Left hindlimb (tissue), 1 donor: Measurements from ENCODE around the gene ZNRF3.
"Not testable (repeated sequence)": the region's sequence is repeated elsewhere in the genome, so short reads cannot be mapped to it uniquely, and the experiment has no call there.

ENCODE experiments used
- DNase-seq: peaks from one replicate; pipeline ENCODE4 v3.0.0-alpha.2; 2018

Gene ZNRF3

DNA sequence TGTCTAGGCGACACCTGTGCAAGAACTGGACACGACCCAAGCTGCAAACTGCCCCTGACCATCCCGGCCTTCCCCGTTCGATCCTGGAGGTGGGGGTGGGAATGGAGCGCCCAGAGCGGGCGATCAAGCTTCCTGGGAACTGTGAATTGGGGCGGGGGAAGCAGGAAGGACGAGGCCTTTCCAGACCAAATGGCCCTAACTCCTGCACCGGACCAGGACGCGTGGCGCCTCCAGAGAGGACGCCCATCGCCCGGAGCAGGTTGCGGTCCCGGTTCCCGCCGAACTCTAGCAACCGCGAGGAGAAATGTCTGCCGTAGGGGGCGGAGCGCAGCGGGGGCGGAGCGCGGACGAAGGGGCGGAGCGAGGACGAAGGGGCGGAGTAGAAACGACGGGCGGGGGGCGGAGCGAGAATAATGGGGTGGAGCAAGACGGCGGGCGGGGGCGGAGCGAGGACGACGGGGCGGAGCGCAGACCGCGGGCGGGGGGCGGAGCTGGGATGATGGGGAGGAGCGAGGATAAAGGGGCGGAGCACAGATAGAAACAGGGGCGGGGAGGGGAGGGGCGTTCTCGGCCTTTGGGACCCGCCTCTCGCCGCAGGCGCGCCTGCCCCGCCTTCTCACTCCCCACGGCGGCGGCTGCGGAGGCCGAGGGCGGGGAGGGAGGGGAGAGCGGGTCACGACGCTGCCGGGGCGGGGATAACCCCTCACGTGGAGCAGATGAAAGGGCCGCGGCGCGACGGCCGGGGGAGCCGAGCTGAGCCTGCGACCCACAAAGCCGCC is at the start of gene ZNRF3:
Gene ZNRF3 (plus strand): TSS at position 695 of the 779 bp plus-strand sequence. CDS start 195 bp downstream, outside the sequence.
- peak; percentile 95 for DNase-seq

DNA sequence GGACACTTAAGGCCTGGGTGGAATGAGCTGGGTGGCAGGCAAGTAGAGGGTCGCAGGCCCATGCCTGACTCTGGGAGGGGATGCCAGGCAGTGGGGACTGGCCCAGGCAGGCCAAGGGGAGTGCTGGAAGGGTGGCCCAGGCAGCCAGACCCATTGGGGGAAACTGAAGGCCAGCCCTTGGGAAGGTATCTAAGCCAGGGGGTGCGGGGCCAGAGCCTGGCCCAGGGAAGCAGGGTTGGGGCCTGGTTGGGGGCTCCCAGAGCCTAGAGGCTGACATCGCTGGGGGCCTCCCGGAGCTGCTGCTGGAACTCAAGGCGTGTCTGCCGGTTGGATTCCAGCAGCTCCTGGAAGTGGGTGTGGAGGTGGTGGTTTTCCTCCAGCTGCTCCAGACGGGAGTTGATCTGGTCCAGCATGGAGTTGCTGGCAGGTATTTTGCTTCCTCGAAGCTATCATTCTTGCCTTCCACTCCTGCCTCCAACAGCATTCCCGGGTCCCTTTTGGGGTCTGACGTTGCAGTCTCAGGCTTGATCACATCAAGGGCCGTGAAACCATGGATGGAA is 47.7 kb upstream of the ZNRF3 start:
- no peak for DNase-seq

DNA sequence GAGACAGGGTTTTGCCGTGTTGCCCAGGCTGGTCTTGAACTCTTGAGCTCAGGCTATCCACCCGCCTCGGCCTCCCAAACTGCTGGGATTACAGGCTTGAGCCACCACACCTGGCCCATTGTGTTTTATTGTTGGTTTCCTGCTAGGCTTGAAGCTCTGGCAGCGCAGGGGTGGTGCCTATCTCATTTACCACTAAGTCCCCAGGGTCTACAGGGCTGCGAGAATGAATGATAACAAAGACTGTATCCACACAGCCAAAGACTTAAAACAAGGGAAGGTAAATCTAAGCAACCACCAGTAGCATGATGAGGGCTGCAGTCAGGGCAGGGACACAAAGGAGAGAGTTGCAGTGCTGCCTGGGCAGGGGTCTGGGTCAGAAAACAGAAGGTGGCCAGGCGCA is 45.7 kb upstream of the ZNRF3 start:
- DNase-seq = no peak

DNA sequence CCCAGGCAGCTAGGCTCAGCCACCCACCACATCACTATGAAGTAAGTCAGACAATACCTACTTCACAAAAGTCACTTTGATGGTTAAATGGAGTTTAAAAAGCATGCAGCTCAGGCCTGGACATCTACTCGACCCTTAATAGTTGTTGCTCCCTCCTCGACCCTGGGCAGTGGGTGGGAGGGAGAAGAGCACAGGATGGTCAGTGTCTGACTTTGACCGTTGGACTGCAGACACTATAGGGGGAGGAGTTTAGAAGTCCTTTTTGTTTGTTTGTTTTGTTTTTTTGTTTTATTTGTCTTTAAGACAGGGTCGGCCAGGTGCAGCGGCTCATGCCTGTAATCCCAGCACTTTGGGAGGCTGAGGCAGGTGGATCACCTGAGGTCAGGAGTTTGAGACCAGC is 44.4 kb upstream of the ZNRF3 start:
- DNase-seq = no peak

- DNase-seq = no peak
Measured at GRCh38 chr22:28841111-28841510, 42.3 kb upstream of the ZNRF3 start.

GRCh38 chr22:28843633-28844032 is 39.7 kb upstream of the ZNRF3 start:
- DNase-seq = no peak

GRCh38 chr22:28844277-28844676 is 39.1 kb upstream of the ZNRF3 start:
- not testable (repeated sequence) for DNase-seq

- DNase-seq = no peak
Measured at GRCh38 chr22:28846994-28847393, 36.4 kb upstream of the ZNRF3 start.

DNA sequence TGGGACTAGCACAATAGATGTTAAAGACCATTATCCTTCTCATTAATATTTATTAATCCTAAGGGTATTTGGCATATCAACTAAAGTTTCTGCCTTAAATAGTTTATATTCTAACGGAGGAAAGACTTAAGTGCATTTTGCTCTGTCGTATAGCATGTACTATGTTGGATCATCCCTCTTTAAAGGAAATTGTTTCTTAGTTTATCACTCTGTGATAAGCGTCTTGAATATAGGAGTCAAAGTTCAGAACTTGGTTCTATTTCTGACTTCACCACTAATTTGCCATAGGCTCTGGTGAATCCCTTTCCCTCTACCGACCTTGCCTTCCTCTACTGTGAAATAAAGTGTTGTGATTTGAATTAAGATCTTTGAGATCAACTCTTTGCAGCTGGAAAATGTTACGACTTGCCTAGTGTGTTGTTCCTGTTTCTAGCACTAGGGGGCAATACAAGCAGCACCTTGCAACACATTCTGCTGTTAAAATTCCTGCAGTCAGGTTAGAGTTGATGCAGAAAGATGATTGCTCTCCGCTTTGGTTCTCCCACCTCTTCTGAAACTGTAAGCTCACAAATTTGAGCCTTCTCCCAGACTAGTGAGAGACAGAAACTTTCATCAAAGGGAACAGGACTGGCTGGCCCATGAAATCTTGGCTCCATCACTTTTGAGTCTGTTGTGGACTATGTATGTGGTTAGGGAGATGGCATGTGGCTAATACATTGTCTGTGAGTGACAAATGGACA is 27.8 kb upstream of the ZNRF3 start:
- DNase-seq = no peak

- no peak for DNase-seq
Measured at GRCh38 chr22:28856095-28856455, 27.3 kb upstream of the ZNRF3 start.

- no peak for DNase-seq
Measured at GRCh38 chr22:28857288-28857687, 26.1 kb upstream of the ZNRF3 start.

DNA sequence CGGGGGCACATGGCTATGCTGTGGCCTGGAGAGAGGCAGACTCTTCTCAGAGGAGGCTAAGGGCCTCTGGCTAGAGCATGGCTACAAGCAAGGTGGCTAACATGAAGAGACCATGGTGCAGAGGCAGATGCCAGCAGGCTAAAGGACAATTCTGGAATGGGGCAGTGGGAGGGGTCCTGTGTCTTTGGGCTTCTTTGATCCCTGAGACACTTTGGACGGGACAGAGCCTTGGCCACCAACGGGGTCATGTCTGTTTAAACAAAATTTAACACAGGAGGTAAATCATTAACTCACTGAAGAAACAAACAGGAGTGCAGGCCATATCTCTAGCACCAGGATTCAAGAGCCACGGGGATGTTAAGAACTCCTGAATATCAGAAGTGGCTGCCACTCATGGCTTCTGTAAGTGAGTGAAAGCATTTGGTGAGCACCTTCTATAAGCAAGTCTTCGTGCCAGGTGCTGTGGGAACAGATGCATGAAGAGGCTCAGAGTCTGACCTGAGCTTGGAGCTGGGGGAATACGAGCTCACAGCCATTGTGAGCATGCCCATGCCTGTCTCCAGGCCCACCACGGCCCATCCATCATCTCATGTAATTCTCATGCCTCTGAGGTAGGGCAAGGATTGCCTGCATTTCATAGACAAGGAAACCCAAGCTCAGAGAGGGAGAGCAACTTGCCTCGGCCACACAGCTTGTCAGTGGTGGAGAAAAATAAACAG is 18.3 kb upstream of the ZNRF3 start:
- no peak for DNase-seq

DNA sequence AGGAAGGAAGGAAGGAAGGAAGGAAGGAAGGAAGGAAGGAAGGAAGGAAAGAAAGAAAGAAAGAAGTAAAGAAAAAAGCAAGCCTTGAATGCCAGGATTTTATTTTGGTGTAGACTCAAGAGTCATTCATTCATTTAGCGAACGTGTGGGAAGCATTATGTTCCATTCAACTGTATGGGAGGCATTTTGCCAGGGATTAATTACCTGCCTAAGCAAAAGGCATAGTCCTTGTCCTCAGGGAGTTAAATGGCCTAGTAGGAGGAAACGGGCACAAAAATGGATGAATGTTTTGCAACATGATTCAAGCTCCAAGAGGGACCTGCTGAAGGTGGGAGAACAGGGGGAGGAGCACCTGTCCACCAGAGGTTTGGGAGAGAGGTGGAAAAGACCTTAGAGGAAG is 16.2 kb upstream of the ZNRF3 start:
- no peak for DNase-seq

DNA sequence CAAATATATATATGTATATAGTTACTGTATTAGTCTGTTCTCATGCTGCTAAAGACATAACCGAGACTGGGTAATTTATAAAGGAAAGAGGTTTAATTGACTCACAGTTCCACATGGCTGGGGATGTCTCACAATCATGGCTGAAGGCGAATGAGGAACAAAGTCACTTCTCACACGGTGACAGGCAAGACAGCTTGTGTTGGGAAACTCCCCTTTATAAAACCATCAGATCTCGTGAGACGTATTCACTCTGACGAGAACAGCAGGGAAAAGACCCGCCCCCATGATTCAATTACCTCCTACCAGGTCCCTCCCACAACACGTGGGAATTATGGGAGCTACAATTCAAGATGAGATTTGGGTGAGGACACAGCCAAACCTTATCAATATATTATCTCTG is 15.0 kb upstream of the ZNRF3 start:
- not testable (repeated sequence) for DNase-seq

GRCh38 chr22:28869736-28870135 is 13.6 kb upstream of the ZNRF3 start:
- no peak for DNase-seq

GRCh38 chr22:28873183-28873963 is 10.0 kb upstream of the ZNRF3 start:
- no peak for DNase-seq

GRCh38 chr22:28874061-28874460 is 9.3 kb upstream of the ZNRF3 start:
- DNase-seq = no peak

- no peak for DNase-seq
Measured at GRCh38 chr22:28874811-28875320, 8.5 kb upstream of the ZNRF3 start.

- DNase-seq = peak; percentile 58
Measured at GRCh38 chr22:28882545-28882877, 861 bp upstream of the ZNRF3 start.

GRCh38 chr22:28883657-28883916 is 215 bp downstream of the ZNRF3 start:
- no peak for DNase-seq

GRCh38 chr22:28883917-28884746 is 760 bp downstream of the ZNRF3 start:
- DNase-seq = peak; percentile 47
